SH-SY5Y (cell line): ENCODE measurements around the gene PNPLA2.

ENCODE experiments used
- GATA2 ChIP-seq: IDR thresholded peaks from 2 replicates; pipeline ENCODE4 v1.6.1; 2011; ENCODE audit warnings: mild to moderate bottlenecking, low read depth, low read length
- GATA3 ChIP-seq: IDR thresholded peaks from 2 replicates; pipeline ENCODE4 v1.6.1; 2011; ENCODE audit warnings: low read depth, mild to moderate bottlenecking, low read length, moderate library complexity

GRCh38 chr11:813456-814096 lies 5.1 kb upstream of the PNPLA2 start:
- no peak for TF ChIP-seq GATA2
- TF ChIP-seq GATA3: no peak
